MM.1S (cell line): ENCODE data around the gene ZBTB44.
"Not testable (repeated sequence)": the region's sequence is repeated elsewhere in the genome, so short reads cannot be mapped to it uniquely, and the experiment has no call there.

ENCODE experiments used
- DNase-seq: peaks from one replicate; pipeline ENCODE4 v3.0.0-alpha.2; 2015
- H2AFZ ChIP-seq: fragments of 300-600 bp; sonication (generic); 2 replicates; pipeline ENCODE4 v1.6.0; 2016; ENCODE audit warnings: antibody characterized with exemption, low read length
- H3F3A ChIP-seq: fragments of 300-600 bp; sonication (generic); 2 replicates; pipeline ENCODE4 v1.6.1; 2016; ENCODE audit warnings: mild to moderate bottlenecking, antibody characterized with exemption, low read length, moderate library complexity, mixed read lengths; ENCODE audit not compliant: insufficient read depth
- H3K27ac ChIP-seq: fragments of 300-600 bp; sonication (generic); 2 replicates; pipeline ENCODE4 v1.5.1; 2016; ENCODE audit warnings: mild to moderate bottlenecking, low read length
- H3K27me3 ChIP-seq: fragments of 300-600 bp; sonication (generic); replicated peaks from 2 replicates; pipeline ENCODE4 v1.6.0; 2016; ENCODE audit warnings: low read length; ENCODE audit not compliant: insufficient read depth
- H3K36me3 ChIP-seq: fragments of 300-600 bp; sonication (generic); replicated peaks from 2 replicates; pipeline ENCODE4 v1.6.1; 2016; ENCODE audit warnings: mild to moderate bottlenecking, low read length, mixed read lengths; ENCODE audit not compliant: insufficient read depth
- H3K4me1 ChIP-seq: fragments of 300-600 bp; sonication (generic); 2 replicates; pipeline ENCODE4 v1.6.1; 2016; ENCODE audit warnings: low read length, mixed read lengths
- H3K4me2 ChIP-seq: fragments of 300-600 bp; sonication (generic); 2 replicates; pipeline ENCODE4 v1.6.0; 2016; ENCODE audit warnings: low read depth, low read length
- H3K4me3 ChIP-seq: fragments of 300-600 bp; sonication (generic); 2 replicates; pipeline ENCODE4 v1.5.1; 2016; ENCODE audit warnings: low read length, mixed read lengths
- H3K79me2 ChIP-seq: fragments of 300-600 bp; sonication (generic); 2 replicates; pipeline ENCODE4 v1.6.1; 2016; ENCODE audit warnings: mixed run types, low read length, mixed read lengths
- H3K9ac ChIP-seq: fragments of 300-600 bp; sonication (generic); 2 replicates; pipeline ENCODE4 v1.6.1; 2016; ENCODE audit warnings: low read length, mixed read lengths
- H3K9me2 ChIP-seq: fragments of 300-600 bp; sonication (generic); replicated peaks from 2 replicates; pipeline ENCODE4 v1.6.1; 2016; ENCODE audit warnings: mild to moderate bottlenecking, low read length, mixed read lengths; ENCODE audit not compliant: insufficient read depth
- H3K9me3 ChIP-seq: fragments of 300-600 bp; sonication (generic); replicated peaks from 2 replicates; pipeline ENCODE4 v1.6.1; 2016; ENCODE audit warnings: mild to moderate bottlenecking, low read length, mixed read lengths; ENCODE audit not compliant: insufficient read depth
- H4K20me1 ChIP-seq: fragments of 300-600 bp; sonication (generic); 2 replicates; pipeline ENCODE4 v1.6.1; 2016; ENCODE audit warnings: mild to moderate bottlenecking, low read length, moderate library complexity, mixed read lengths; ENCODE audit not compliant: insufficient read depth
- EZH2 ChIP-seq: fragments of 300-600 bp; sonication (generic); optimal IDR thresholded peaks from 2 replicates; pipeline ENCODE3; 2017; ENCODE audit warnings: low read depth, mild to moderate bottlenecking, antibody characterized with exemption, low read length, mixed read lengths
- EZH2phosphoT487 ChIP-seq: fragments of 300-600 bp; sonication (generic); IDR thresholded peaks from 2 replicates; pipeline ENCODE4 v1.6.1; 2018; ENCODE audit warnings: antibody characterized with exemption, low read length
- TF ChIP-seq, protein P1 (sequence below): fragments of 300-600 bp; sonication (generic); IDR thresholded peaks from 2 replicates; pipeline ENCODE4 v1.5.1; 2016; ENCODE audit warnings: antibody characterized with exemption, low read length, mixed read lengths

Gene ZBTB44

GRCh38 chr11:130246270-130246669, 68.4 kb downstream of the ZBTB44 start:
- H3K4me1 ChIP-seq: peaks cover 10% of the 10 kb centered on the region
- peaks cover 5% of the 10 kb centered on the region for H3F3A ChIP-seq
- H3K9me2 ChIP-seq: no peaks in the 10 kb centered on the region
- no peak overlapping the region for H2AFZ ChIP-seq
- no peak overlapping the region for H3K4me3 ChIP-seq
- no peak overlapping the region for H3K4me2 ChIP-seq
- no peaks in the 10 kb centered on the region; the same call in 1 of the 2 replicates for H3K36me3 ChIP-seq
- no peak overlapping the region for H3K27ac ChIP-seq
- no peak for DNase-seq
- TF ChIP-seq EZH2phosphoT487 (no peak), EZH2 (no peak)
- TF ChIP-seq, protein P1, sequence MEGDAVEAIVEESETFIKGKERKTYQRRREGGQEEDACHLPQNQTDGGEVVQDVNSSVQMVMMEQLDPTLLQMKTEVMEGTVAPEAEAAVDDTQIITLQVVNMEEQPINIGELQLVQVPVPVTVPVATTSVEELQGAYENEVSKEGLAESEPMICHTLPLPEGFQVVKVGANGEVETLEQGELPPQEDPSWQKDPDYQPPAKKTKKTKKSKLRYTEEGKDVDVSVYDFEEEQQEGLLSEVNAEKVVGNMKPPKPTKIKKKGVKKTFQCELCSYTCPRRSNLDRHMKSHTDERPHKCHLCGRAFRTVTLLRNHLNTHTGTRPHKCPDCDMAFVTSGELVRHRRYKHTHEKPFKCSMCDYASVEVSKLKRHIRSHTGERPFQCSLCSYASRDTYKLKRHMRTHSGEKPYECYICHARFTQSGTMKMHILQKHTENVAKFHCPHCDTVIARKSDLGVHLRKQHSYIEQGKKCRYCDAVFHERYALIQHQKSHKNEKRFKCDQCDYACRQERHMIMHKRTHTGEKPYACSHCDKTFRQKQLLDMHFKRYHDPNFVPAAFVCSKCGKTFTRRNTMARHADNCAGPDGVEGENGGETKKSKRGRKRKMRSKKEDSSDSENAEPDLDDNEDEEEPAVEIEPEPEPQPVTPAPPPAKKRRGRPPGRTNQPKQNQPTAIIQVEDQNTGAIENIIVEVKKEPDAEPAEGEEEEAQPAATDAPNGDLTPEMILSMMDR: no peak
- no peaks in the 10 kb centered on the region for H3K9me3 ChIP-seq
- H3K9ac ChIP-seq: no peak overlapping the region
- peaks cover 59% of the 10 kb centered on the region for H3K79me2 ChIP-seq
- no peaks in the 10 kb centered on the region for H3K27me3 ChIP-seq
- no peaks in the 10 kb centered on the region for H4K20me1 ChIP-seq

- Histone ChIP-seq H3K4me1 (peaks cover 10% of the 10 kb centered on the region), H3K79me2 (peaks cover 56% of the 10 kb centered on the region)
- H3K36me3 ChIP-seq, H3K9me2 ChIP-seq, H3K9ac ChIP-seq, H4K20me1 ChIP-seq, H3K27me3 ChIP-seq, H3K4me2 ChIP-seq, H3K27ac ChIP-seq, DNase-seq, H3K4me3 ChIP-seq, H3F3A ChIP-seq, H3K9me3 ChIP-seq, H2AFZ ChIP-seq: not testable (repeated sequence)
These were observed 69.3 kb downstream of the ZBTB44 start for GRCh38 chr11:130245375-130245774.

DNA sequence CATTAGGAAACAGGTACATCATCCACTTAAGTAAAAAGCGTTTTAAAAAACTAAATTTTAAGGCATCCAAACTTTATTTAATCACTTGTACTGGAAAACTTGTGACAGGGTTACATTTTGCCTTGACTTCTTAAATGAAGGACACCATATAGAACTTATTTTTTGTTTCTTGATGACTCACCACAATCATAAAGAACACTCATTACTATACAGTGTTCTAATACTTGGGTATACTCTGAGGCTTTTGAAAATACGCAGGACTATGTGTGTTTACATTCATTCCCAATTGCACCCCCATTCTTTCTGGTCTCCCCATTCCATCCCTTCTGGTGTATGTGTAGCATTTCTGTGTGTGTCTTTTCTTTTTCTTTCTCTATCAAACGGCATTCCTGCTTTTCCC, 69.9 kb downstream of the ZBTB44 start:
- peaks cover 51% of the 10 kb centered on the region for H3K79me2 ChIP-seq

GRCh38 chr11:130243816-130244215, 70.9 kb downstream of the ZBTB44 start:
- no peaks in the 10 kb centered on the region for H3K27me3 ChIP-seq
- H3K9me3 ChIP-seq: no peaks in the 10 kb centered on the region
- peak overlapping the region; percentile 26; the same call in 1 of the 2 replicates for H3K27ac ChIP-seq
- peak overlapping the region; percentile 34; the same call in 1 of the 2 replicates for H3K9ac ChIP-seq
- no peaks in the 10 kb centered on the region for H4K20me1 ChIP-seq
- peak overlapping the region; percentile 67 for H3K4me2 ChIP-seq
- peak overlapping the region; percentile 10; the same call in 1 of the 2 replicates for H3K4me3 ChIP-seq
- peaks cover 47% of the 10 kb centered on the region for H3K79me2 ChIP-seq
- TF ChIP-seq EZH2phosphoT487 (no peak), EZH2 (no peak)
- TF ChIP-seq, protein P1: no peak
- peak; percentile 84 for DNase-seq
- no peaks in the 10 kb centered on the region; the same call in 1 of the 2 replicates for H3K36me3 ChIP-seq
- H3F3A ChIP-seq: peaks cover 5% of the 10 kb centered on the region
- H3K4me1 ChIP-seq: peaks cover 10% of the 10 kb centered on the region
- H3K9me2 ChIP-seq: no peaks in the 10 kb centered on the region
- H2AFZ ChIP-seq: no peak overlapping the region

More for the DNA sequence above, 69.9 kb downstream of the ZBTB44 start:
- peaks cover 5% of the 10 kb centered on the region for H3F3A ChIP-seq
- H3K4me3 ChIP-seq: no peak overlapping the region
- H3K4me1 ChIP-seq: peaks cover 10% of the 10 kb centered on the region
- no peak overlapping the region for H3K27ac ChIP-seq
- H3K9me3 ChIP-seq: no peaks in the 10 kb centered on the region
- H3K9ac ChIP-seq: no peak overlapping the region
- H3K36me3 ChIP-seq: no peaks in the 10 kb centered on the region; the same call in 1 of the 2 replicates
- no peak overlapping the region for H3K4me2 ChIP-seq
- H2AFZ ChIP-seq: no peak overlapping the region
- no peaks in the 10 kb centered on the region for H3K9me2 ChIP-seq
- DNase-seq: no peak
- H4K20me1 ChIP-seq: no peaks in the 10 kb centered on the region
- no peaks in the 10 kb centered on the region for H3K27me3 ChIP-seq
- TF ChIP-seq EZH2 (no peak), EZH2phosphoT487 (no peak)
- TF ChIP-seq, protein P1: no peak
